Testis (tissue), 2 donors: Measurements from ENCODE around the gene LYAR.
"Not testable (repeated sequence)": the region's sequence is repeated elsewhere in the genome, so short reads cannot be mapped to it uniquely, and the experiment has no call there.

Source experiments
- POLR2A ChIP-seq: fragments of 450-650 bp; IDR thresholded peaks from one replicate; pipeline ENCODE4 v1.6.1; 2017; ENCODE audit warnings: antibody characterized with exemption, mild to moderate bottlenecking, moderate library complexity
- TF ChIP-seq, protein P1 (sequence below), 3 experiments: fragments of 450-650 bp in 2 of 3; fragments of 200-600 bp in 1 of 3; sonication (generic) in 1 of 3; IDR thresholded peaks; one replicate each; pipeline ENCODE4 v1.5.1; 2016 to 2019; ENCODE audit warnings: antibody characterized with exemption in 3 of 3, mild to moderate bottlenecking in 2 of 3, moderate library complexity in 1 of 3

DNA sequence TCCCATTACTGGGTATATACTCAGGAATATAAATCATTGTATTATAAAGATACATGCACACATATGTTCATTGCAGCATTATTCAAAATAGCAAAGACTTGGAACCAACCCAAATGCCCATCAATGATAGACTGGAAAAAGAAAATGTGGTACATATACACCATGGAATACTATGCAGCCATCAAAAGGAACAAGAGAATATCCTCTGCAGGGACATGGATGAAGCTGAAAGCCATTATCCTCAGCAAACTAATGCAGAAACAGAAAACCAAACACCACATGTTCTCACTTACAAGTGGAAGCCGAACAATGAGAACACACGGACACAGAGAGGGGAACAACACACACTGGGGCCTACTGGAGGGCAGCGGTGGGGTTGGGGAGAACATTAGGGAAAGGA is 32.2 kb downstream of the LYAR start:
- TF ChIP-seq, protein P1, sequence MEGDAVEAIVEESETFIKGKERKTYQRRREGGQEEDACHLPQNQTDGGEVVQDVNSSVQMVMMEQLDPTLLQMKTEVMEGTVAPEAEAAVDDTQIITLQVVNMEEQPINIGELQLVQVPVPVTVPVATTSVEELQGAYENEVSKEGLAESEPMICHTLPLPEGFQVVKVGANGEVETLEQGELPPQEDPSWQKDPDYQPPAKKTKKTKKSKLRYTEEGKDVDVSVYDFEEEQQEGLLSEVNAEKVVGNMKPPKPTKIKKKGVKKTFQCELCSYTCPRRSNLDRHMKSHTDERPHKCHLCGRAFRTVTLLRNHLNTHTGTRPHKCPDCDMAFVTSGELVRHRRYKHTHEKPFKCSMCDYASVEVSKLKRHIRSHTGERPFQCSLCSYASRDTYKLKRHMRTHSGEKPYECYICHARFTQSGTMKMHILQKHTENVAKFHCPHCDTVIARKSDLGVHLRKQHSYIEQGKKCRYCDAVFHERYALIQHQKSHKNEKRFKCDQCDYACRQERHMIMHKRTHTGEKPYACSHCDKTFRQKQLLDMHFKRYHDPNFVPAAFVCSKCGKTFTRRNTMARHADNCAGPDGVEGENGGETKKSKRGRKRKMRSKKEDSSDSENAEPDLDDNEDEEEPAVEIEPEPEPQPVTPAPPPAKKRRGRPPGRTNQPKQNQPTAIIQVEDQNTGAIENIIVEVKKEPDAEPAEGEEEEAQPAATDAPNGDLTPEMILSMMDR (IDR thresholded peaks at IDR 0.05): not testable (repeated sequence)
- not testable (repeated sequence) for TF ChIP-seq POLR2A
